ENCODE measurements around the gene NIN.

GRCh38 chr14:50839691-50840090, 8.7 kb upstream of the NIN start:
- TF ChIP-seq, protein P1, sequence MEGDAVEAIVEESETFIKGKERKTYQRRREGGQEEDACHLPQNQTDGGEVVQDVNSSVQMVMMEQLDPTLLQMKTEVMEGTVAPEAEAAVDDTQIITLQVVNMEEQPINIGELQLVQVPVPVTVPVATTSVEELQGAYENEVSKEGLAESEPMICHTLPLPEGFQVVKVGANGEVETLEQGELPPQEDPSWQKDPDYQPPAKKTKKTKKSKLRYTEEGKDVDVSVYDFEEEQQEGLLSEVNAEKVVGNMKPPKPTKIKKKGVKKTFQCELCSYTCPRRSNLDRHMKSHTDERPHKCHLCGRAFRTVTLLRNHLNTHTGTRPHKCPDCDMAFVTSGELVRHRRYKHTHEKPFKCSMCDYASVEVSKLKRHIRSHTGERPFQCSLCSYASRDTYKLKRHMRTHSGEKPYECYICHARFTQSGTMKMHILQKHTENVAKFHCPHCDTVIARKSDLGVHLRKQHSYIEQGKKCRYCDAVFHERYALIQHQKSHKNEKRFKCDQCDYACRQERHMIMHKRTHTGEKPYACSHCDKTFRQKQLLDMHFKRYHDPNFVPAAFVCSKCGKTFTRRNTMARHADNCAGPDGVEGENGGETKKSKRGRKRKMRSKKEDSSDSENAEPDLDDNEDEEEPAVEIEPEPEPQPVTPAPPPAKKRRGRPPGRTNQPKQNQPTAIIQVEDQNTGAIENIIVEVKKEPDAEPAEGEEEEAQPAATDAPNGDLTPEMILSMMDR (conservative IDR thresholded peaks at IDR 0.05; ENCODE audit: low read depth, low read length) = no peak
- no peak for TF ChIP-seq RAD21 (IDR thresholded peaks at IDR 0.05; ENCODE audit: low read length)
- TF ChIP-seq MAFK (IDR thresholded peaks at IDR 0.05; ENCODE audit: low read depth, low read length) = no peak
- TF ChIP-seq SMC3 (IDR thresholded peaks at IDR 0.05; ENCODE audit: low read depth, low read length) = no peak
- TF ChIP-seq POLR2A (IDR thresholded peaks at IDR 0.05; ENCODE audit: low read depth, low read length) = no peak
